OCI-LY7 (cell line): ENCODE data around the gene LRRC7.

Experiments
- EZH2phosphoT487 ChIP-seq: fragments of 200-600 bp; sonication (generic); IDR thresholded peaks from 2 replicates; pipeline ENCODE4 v1.6.1; 2018; ENCODE audit warnings: low read depth, borderline replicate concordance, mild to moderate bottlenecking, mixed run types, antibody characterized with exemption, low read length, moderate library complexity, mixed read lengths
- TF ChIP-seq, protein P1 (sequence below): fragments of 200-600 bp; sonication (generic); conservative IDR thresholded peaks from 2 replicates; pipeline ENCODE4 v1.5.1; 2014; ENCODE audit warnings: mild to moderate bottlenecking, antibody characterized with exemption, low read length, moderate library complexity, mixed read lengths

DNA sequence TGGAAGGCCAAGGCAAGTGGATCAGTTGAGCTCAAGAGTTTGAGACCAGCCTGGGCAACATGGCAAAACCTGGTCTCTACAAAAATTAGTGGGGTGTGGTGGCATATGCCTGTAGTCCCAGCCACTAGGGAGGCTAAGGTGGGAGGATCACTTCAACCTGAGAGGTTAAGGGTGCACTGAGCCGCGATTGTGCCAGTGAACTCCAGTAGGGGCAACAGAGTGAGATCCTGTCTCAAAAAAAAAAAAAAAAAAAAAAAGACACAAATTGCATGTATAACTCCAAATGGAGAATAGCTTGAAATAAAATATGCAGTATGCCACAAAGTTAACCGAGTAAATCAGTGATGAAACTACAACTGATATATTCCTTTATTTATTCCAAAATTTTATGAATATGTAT is 586.0 kb downstream of the LRRC7 start:
- TF ChIP-seq, protein P1, sequence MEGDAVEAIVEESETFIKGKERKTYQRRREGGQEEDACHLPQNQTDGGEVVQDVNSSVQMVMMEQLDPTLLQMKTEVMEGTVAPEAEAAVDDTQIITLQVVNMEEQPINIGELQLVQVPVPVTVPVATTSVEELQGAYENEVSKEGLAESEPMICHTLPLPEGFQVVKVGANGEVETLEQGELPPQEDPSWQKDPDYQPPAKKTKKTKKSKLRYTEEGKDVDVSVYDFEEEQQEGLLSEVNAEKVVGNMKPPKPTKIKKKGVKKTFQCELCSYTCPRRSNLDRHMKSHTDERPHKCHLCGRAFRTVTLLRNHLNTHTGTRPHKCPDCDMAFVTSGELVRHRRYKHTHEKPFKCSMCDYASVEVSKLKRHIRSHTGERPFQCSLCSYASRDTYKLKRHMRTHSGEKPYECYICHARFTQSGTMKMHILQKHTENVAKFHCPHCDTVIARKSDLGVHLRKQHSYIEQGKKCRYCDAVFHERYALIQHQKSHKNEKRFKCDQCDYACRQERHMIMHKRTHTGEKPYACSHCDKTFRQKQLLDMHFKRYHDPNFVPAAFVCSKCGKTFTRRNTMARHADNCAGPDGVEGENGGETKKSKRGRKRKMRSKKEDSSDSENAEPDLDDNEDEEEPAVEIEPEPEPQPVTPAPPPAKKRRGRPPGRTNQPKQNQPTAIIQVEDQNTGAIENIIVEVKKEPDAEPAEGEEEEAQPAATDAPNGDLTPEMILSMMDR: no peak
- TF ChIP-seq EZH2phosphoT487: no peak
